AG10803 (cell line): ENCODE measurements around the gene EDAR.

Source experiments
- DNase-seq: peaks from one replicate; pipeline ENCODE4 v3.0.0; 2010; ENCODE audit warnings: low read depth
- H3K4me3 ChIP-seq: 2 replicates; pipeline ENCODE4 v1.5.1; 2011; ENCODE audit warnings: mild to moderate bottlenecking, low read length, control low read depth
- TF ChIP-seq, protein P1 (sequence below): conservative IDR thresholded peaks from 2 replicates; pipeline ENCODE4 v1.5.1; 2011; ENCODE audit warnings: mild to moderate bottlenecking, low read length, control low read depth, inconsistent platforms

EDAR gene

DNA sequence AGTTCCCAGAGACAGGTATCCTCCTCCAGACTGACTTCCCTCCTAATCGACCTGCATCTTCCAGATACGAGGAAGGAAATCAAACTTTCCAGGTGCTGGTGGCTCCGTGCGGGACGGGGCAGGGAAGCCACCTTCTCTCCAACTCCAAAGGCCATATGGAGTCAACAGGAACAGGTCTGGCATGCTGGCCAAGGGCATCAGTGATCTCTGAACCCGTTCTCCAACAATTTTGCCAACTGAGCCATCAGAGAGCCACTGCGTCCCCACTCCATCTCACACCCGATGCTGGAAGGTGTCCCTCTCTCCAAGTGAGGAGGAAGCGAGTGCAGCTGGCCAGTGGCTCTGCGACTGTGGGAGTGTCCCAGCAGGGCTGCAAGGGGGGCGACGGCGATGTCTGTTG lies 5.4 kb downstream of the EDAR start:
- no peak overlapping the region for H3K4me3 ChIP-seq
- TF ChIP-seq, protein P1, sequence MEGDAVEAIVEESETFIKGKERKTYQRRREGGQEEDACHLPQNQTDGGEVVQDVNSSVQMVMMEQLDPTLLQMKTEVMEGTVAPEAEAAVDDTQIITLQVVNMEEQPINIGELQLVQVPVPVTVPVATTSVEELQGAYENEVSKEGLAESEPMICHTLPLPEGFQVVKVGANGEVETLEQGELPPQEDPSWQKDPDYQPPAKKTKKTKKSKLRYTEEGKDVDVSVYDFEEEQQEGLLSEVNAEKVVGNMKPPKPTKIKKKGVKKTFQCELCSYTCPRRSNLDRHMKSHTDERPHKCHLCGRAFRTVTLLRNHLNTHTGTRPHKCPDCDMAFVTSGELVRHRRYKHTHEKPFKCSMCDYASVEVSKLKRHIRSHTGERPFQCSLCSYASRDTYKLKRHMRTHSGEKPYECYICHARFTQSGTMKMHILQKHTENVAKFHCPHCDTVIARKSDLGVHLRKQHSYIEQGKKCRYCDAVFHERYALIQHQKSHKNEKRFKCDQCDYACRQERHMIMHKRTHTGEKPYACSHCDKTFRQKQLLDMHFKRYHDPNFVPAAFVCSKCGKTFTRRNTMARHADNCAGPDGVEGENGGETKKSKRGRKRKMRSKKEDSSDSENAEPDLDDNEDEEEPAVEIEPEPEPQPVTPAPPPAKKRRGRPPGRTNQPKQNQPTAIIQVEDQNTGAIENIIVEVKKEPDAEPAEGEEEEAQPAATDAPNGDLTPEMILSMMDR: no peak
- no peak for DNase-seq

DNA sequence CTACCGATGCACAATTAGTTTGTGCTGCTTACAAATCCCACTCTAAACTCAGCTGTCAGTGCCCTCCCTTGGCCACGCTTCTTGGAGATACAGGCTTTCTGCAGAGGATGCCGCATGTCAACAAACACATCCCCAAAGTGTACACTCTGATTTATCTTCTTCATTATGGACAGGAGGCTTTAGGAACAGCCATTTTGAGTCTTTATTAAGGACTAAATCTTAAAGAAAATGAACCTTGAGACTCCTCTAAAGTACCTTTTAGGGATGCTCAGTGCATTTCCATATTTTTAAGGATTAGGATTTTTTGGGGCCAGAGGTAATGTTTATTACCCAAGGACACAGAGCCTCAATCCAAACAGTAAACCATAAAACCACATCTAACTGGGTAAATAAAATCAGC lies 6.0 kb downstream of the EDAR start:
- DNase-seq: no peak
- H3K4me3 ChIP-seq: no peak overlapping the region
- TF ChIP-seq, protein P1: no peak

DNA sequence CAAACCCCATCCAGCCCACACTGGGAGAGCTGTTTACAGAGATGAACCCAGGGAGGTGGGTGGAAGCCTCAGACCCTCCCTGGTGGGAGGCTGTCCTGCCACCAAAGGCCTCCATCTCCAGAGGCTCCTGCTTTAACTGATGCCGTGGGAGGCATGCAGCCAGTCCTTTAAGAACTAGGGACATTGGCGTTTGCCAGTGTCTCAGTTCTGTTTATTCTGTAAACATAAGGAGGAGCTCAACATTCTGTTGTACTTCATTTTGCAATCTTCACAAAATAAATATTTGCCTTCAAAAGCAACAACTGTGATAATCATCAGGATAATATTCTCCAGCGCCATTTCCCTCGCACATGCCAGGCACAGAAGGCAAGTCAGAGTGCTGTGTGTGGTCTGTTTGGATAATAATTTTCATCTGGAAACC lies 6.8 kb downstream of the EDAR start:
- TF ChIP-seq, protein P1: no peak
- no peak overlapping the region for H3K4me3 ChIP-seq
- DNase-seq: no peak

DNA sequence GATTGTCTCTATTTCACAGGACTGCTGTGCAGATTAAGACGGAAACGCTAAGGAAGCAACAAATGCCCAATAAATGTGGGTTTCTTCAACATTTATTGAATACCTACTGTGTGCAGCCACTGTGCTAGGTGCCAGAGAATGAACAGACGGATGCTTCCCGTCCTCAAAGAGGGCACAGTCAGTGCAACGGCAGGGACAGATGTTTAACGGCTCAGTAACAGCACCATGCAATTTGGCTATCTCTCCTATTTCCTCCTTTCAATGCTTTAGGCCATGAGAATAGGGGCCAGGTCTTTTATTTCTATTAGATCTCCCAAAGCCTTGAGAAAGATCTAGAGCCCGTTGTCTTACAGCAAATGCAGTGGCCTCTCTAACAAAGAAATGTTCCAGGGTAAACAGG lies 7.2 kb downstream of the EDAR start:
- TF ChIP-seq, protein P1: no peak
- H3K4me3 ChIP-seq: no peak overlapping the region
- no peak for DNase-seq

DNA sequence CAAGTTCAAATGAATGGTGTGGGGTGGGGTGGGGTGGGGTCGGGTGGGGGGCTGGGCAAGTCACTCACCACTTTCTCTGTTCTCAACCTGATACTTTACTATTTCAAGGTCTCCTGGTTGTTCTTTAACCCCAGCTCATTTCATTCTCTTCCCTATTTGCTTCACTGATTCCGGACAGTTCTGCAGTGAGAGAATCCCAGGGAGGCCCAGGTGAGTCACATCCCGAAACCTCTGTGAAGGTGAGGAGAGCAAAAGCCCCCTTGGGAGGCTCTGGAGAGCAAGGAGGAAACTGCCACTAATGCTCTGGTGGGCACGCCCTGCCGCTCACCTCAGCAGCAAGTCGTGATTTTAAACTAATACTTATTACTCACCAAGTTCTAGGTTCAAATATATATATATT lies 8.9 kb downstream of the EDAR start:
- DNase-seq: no peak
- TF ChIP-seq, protein P1: no peak
- H3K4me3 ChIP-seq: no peak overlapping the region

DNA sequence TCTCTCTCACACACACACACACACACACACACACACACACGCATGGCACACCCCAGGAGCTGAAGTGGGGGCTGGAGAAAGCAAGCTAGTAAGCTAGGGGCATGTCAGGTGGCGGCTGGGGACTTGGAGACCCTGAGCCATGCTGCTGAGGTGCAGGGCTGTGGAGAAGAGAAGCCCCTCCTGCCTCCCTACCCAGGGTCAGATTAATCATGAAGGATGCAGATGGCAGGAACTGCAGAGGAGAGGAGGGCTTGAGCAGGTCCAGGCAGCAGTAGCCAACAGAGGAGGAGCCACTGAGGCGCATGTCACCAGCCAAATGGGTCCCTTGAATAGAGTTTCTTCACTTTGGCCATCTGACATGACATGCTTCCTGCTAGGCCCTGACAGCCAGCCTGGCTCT lies 9.6 kb downstream of the EDAR start:
- TF ChIP-seq, protein P1: no peak
- DNase-seq: no peak
- H3K4me3 ChIP-seq: no peak overlapping the region

DNA sequence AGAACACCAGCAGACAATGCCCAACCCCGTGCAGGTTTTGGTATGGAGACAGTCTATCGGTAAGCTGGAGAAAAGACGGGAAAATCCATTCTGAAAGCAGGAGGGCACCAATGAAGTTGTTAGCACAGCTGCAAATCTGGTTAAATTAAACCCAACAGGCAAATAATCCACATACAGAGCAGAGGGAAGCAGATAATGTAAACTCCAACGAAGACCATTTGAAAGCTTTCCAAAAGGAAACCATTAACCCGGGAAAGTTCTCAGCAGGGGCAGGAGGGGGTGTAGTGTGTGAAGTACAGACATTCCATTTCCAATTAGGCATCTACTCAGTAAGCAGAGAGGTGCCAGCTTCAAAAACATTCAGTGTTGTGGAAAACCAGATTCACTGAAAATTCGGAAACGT lies 10.3 kb downstream of the EDAR start:
- no peak overlapping the region for H3K4me3 ChIP-seq
- DNase-seq: peak; percentile 1
- TF ChIP-seq, protein P1: no peak
